ENCODE measurements around the gene PNKP. TPM values are rescaled to one million over a fixed set of nuclear protein-coding genes. Genes with fewer than 3 reads are reported as not detected.

Gene PNKP
- total and polyA plus RNA-seq, 2 of the 8 experiments (the other 6 are each of a cell fraction or from before 2014, with no cell fraction given) = 45.8 to 105 TPM

DNA sequence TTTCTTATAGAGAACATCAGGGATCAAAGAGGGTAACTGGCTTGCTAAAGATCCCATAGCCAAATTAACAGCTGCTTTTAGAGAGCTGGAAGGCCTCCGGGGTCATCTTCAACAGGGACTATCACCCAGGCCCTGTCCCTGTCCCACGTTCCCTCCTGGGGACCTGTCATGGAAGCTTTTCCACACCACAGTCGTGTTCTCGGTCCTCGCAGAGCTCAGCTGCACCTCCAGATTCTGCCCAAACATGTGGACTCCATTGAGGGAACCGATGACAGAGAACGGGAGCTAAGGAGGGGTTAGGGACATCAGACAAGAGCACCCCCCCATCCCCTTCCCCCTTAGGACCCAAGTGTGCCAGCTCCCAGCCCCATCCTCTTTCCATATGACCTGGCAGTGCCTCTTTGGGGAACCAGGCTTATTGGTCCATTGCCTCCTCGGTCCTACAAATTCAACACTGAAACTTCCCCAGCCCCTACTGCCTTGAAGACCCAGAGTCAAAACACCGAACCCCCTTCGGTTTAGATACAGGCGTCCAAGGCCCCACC lies 54.9 kb downstream of the PNKP start (continued):
- TF ChIP-seq HDAC6 (IDR thresholded peaks at IDR 0.05; ENCODE audit: low read depth, low read length) = no peak
- TF ChIP-seq, protein P1, sequence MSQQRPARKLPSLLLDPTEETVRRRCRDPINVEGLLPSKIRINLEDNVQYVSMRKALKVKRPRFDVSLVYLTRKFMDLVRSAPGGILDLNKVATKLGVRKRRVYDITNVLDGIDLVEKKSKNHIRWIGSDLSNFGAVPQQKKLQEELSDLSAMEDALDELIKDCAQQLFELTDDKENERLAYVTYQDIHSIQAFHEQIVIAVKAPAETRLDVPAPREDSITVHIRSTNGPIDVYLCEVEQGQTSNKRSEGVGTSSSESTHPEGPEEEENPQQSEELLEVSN (IDR thresholded peaks at IDR 0.05) = no peak
- TF ChIP-seq HDAC2 (IDR thresholded peaks at IDR 0.05; ENCODE audit: borderline replicate concordance in 1 of 2, low read depth in 2 of 2, low read length in 2 of 2) = no peak
- no peak for TF ChIP-seq SIN3A (conservative IDR thresholded peaks at IDR 0.05 in 1 of 2, IDR thresholded peaks at IDR 0.05 in 1 of 2; ENCODE audit: low read depth in 1 of 2, low read length in 2 of 2)

Data from H1 (cell line).